ENCODE measurements around the gene MAB21L3.

The MAB21L3 gene

DNA sequence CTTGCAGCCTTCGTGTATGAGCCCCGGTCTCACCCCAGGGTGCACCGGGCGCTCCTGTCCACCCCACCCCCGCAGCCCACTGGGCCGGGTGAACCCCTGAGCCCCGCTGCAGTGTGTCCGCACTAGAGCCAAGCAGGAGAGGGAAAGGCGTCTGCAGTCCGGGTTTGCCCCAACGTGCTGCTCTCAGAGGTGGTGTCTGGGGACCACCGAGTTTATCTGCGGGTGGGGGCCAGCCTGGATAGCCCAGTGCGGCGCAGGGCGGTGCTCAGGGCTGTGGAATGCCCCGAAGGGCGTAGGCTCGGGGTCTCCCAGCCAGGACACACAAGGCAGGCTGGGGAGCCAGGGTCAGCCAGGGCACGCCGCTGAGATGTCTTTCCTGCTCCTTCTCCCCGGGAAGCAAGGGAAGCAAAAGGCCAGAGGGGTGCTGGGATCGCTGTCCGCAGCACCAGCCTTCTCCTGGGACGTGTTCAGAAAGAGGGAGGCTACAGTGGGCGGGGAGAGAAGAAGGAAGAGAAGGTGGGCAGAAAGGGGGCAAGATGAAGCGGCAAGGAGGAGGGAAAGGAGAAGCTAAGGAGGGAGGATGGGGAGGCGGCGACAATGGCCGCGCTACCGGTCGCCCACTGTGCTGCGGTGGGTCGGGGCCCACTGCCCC is 56.6 kb downstream of the MAB21L3 start:
- no peak for DNase-seq

DNA sequence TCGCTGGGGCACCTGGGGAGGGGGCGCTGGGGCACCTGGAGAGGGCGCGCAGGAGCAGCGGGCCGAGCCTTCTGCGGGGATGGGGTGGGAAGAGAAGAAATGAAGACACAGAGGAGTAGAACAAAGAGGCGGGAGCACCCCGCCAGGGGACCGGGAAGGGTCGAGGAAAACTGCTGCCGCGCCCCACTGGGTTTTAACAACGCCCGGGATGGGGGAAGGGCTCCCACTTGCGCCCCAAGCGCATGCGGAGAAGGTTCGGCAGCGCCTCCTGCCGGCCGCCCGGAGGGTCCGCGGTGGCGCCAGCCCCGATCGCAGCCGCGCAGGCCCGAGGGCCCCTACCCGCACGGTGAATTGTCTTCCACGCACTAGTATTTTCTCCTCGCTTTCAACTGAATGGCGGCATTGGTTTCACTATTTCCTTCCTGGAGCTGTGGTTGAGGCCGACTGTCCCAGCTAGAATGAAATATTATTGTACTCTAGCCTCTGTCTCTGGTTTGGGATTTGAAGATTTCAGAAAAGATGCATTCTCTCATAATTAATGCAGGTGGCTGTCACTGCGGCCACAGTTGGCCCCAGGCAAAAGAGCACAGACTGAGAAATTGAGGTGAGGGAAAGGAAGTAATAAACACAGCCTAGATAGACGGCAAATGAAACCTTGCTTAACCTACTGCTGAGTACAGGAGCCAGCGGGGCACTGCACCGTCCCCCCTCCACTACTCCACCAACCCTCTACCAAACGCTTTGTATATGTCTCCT is 57.3 kb downstream of the MAB21L3 start:
- peak; percentile 87 for DNase-seq

DNA sequence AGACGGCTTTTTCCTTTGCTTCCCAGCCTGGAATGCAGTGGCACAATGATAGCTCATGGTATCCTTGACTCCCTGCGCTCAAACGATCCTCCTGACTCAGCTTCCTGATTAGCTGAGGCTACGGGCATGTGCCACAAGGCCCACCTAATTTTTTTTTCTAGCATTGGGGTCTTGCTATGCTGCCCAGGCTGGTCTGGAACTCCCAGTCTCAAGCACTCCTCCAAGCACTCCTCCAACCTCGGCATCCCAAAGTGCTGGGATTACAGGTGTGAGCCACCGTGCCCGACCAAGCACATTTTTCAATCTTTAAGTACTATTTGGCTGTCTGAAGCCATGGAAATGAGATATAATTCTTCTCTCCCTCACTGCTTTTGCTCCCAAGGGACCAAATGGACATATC is 58.7 kb downstream of the MAB21L3 start:
- no peak for DNase-seq

DNA sequence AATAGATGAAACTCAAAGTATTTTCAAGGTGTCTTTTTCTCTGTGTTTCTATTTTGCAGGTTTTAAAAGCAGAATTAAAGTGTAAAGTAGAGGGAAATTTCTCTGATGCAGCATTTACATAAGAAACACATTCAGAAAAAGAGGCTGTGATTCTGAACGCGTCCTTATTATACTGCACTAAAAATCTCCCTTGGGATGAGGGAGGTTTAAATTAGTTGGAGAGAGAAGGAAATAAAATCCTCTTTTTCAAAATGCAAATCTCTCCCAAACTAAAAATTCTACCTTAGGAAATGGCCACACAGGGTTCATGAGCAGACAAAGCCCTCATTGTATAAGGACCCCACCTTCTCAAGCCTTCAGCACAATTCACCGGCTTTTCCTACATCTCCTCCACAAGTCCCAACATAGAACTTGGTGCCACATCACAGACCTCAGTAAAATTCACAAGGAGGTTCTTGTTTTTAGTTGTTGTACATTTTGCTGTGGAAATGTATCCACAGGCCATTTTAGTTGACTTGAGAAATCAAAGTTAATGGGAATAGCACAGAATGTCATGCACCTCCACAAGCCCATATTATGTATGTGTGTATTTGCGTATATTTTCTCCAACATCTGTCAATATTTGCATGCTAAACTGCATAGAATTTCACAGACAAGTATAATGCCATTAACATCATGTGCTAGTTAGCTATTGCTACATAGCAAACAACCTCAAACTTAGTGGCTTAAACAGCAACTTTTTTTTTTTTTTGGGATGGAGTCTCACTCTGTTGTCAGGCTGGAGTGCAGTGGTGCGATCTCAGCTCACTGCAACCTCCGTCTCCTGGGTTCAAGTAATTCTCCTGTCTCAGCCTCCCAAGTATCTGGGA is 59.8 kb downstream of the MAB21L3 start:
- DNase-seq: no peak

DNA sequence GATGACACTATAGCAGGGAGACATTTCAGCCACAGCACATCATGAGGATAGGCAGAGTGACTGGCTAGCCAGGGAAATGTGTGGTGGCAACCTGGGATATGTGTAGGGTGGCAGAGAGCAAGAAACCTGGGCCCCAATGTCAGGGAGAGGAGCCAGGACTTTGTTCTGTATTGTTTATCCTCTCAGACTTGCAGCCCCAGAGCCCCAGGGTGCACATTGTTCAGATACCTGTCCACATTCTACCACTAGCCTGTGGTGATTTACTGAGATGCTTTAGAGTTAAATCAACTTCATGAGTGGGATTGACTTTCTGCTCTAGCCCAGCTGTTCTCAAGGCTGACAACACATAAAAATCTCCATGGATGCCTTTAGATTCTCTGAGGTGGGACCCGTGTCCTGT is 61.5 kb downstream of the MAB21L3 start:
- no peak for DNase-seq

DNA sequence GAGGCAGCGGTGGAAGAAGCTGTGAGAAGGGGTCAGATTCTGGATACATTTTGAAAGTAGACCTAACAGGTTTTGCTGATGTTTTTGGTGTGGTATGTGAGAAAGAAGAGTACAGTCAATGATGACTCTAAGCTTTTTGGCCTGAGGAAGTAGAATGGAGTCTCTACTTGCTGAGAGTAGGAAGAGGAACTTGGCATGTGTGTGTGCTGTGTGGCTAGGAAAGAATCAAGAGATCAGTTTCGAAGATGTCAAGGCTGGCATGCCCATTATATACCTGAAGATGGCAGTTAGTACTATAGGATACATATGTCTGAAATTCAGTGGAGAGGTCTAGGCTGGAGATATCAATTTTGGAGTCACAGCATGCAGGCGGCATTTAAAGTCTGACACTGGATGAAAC is 64.4 kb downstream of the MAB21L3 start:
- no peak for DNase-seq

DNA sequence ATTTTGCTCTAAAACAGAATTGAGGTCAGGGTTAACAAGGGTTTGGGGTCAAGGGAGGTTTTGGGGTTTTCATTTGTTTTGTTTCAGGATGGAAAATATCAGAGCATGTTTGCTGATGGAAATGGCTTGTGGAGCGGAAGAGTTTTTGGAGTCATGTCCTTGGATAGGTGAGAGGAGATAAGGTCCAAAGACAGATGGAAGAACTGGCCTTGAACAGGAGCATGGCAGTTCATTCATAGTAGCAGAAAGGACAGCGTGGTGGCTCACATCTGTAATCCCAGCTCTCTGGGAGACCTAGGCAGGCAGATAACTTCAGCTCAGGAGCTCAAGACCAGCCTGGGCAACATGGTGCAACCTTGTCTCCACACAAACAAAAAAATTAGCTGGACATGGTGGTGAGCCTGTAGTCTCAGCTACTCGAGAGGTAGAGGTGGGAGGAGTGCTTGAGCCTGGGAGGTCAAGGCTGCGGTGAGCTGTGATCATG is 65.1 kb downstream of the MAB21L3 start:
- no peak for DNase-seq

DNA sequence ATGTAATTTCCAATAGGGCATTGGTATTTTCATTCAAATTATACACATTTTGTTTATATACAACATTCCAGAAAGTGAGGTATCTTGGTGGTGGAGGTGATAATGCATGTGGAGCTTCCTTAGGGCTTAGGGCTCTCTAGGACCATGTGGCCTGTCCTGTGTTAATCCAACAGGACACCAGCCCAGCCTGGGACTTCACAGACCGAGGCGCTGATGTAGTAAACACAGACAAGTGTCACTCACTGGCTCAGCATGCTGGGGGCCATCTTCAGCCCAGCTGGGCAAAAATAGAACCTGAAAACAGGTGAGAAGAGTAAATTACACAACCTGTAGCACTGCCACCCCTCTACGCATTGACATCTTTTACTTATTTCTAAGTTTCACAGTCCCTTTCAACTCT is 66.7 kb downstream of the MAB21L3 start:
- no peak for DNase-seq

DNA sequence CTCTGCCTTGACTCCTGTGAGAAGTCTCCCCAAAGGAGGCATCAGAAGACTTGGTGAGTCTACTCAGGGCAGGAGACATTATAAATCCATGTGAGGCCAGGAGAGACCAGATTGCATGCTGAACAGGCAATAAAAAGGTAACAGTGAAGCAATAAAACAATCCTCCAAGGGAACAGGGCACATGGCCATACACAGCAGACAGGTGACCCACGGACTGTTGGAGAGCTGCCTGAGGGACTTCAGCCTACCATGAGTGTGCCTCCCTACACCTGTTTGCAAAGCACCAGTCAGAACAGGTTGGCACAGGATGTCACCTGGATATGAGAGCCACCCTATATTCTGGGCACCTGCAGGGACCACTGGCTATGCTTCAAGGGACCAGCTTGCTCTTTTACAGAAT is 67.6 kb downstream of the MAB21L3 start:
- no peak for DNase-seq

DNA sequence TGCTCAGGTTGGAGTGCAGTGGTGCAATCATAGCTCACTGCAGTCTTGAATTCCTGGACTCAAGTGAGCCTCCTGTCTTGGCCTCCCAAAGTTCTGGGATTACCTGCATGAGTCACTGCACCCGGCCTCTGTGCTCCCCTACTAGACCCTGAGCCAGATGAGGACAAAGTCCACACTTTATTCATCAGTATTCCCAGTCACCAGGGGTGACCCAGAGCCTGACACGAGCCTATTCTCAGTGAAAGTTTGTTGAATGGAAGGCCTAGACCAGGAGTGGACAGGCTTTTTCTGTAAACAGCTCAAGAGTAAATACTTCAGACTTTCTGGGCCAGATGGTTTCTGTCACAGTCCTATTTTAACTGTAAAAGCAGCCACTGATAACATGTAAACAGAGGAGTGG is 68.2 kb downstream of the MAB21L3 start:
- DNase-seq: no peak

DNA sequence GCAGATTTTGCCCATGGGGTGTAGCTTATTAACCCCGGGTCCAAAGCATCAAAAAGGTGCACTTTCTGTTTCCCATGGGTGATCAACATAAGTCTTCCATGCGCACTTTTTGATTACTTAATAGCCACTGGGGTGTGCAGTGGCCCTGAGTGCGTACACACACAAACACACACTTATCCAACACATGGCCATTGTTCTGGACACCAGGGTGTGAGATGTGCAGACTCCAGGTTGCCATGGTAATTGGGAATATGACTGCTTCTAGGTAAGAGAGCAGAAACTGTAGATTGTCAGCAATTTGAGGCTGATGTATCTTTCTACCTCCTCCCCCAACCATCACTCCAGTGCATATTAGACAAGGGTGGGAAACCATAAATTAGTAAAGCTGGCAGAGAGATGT is 68.8 kb downstream of the MAB21L3 start:
- no peak for DNase-seq

DNA sequence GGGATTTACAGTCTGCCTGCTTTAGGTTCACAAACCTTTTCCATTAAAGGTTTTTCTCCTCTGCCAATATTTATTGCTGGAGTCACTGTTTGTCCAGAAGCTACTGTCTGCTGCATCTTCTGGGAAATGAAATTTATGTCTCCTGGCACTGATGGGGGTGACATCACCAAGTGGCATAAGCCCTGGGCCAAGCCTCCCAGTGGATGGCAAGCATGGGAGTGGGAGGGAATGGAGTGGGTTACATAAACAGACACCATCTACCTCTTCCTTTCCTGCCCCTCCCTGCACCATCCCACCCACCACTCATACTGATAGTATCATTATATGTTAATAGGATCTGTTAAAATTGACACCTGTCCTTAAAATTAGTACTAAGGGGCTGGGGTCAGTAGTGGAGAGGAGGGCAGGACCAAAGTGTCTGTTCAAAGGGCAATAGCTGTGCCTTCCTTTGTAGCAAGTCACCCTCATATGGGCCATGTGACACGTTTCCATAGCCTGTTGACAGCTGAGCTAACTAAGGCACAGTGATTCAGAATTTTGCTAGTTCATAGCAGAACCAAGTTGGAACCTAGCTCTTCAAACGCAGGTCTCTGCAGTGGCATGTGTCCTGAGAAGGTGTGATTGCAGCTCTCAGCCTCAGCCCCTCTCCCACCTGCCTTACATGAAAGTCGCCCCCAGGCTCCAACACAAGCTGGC is 71.0 kb downstream of the MAB21L3 start:
- DNase-seq: no peak

Data from CD4-positive, alpha-beta T cell treated with Interleukin-12 subunit alpha and Interleukin-12 subunit beta, for 1 hour (primary cell).